Effector CD8-positive, alpha-beta T cell (primary cell): ENCODE measurements around the gene ARF6.

Experiments
- DNase-seq: peaks from one replicate; lab custom pipeline; 2025; lab: John Stamatoyannopoulos, UW

ARF6 gene

DNA sequence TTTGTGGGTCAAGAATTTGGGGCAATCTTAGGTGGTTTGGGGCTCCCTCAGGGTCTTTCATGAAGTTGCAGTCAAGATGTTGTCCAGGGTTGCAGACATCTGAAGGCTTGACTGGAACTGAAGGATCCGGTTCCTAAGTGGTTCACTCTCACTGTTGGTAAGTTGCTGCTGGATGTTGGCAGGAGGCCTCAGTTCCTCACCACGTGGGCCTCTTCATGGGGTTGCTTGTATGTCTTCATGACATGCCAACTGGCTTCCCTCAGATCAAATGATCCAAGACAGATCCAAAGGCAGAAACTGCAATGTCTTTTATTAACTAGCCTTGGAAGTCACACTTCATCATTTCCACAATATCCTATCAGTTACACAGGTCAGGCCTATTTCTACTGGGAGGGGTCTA is 49.2 kb downstream of the ARF6 start:
- DNase-seq, result no peak

DNA sequence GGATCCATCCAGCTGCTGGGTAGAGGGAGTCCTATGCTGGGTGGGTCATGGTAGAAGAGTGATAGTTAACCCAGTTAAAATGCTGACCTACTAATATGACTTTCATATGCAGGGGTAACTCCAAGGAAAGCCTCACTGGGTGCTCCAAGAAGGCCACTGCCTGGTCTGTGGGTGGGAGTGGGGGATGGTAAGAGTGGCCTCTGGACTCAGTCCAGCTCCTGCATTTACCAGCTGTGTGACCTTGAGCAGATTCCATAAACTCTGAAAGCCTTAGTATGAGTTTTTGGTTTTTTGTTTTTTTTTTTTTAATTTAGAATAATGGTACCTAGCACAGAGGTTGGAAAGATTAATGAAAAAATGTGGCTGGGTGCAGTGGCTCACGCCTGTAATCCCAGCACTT is 51.6 kb downstream of the ARF6 start:
- no peak for DNase-seq

- no peak for DNase-seq
Measured at GRCh38 chr14:49945448-49946319, 52.8 kb downstream of the ARF6 start.
